ENCODE data around the gene MEGF6. TPM values are rescaled to one million over a fixed set of nuclear protein-coding genes. Genes with fewer than 3 reads are reported as not detected.

Gene MEGF6
- total and polyA plus RNA-seq, 11 donors, result 1.9 to 16.2 (median 5.1) TPM

GRCh38 chr1:3594706-3595377, 16.5 kb downstream of the MEGF6 start:
- WGBS, 4 donors, result 78 to 88% (median 85%) methylated on average over 29 to 31 of the region's 31 CpGs
- no peak for DNase-seq

GRCh38 chr1:3593745-3594144, 17.6 kb downstream of the MEGF6 start:
- no peaks in the 10 kb centered on the region for H3K27me3 ChIP-seq
- H3K4me3 ChIP-seq, result no peak overlapping the region
- no peak overlapping the region for H3K27ac ChIP-seq
- H3K4me1 ChIP-seq, result peaks cover 0 to 28% (median 16%) of the 10 kb centered on the region in 12 donors
- H3K36me3 ChIP-seq, result no peaks in the 10 kb centered on the region
- TF ChIP-seq POLR2A (IDR thresholded peaks at IDR 0.05) (no peak), CTCF (IDR thresholded peaks at IDR 0.05) (no peak)
- H3K9me3 ChIP-seq, result no peaks in the 10 kb centered on the region
- ATAC-seq (no peak), DNase-seq (no peak)
- 58 to 73% (median 67%) methylated on average over 10 of the region's 10 CpGs for WGBS, 4 donors
- intact Hi-C loops (cut with DNase I), result no loop called here

More at GRCh38 chr1:3594706-3595377, 16.5 kb downstream of the MEGF6 start:
- no peak overlapping the region for H3K27ac ChIP-seq
- no peaks in the 10 kb centered on the region for H3K9me3 ChIP-seq
- no peaks in the 10 kb centered on the region for H3K36me3 ChIP-seq
- intact Hi-C loops (cut with DNase I), result no loop called here
- no peak overlapping the region for H3K4me3 ChIP-seq
- ATAC-seq, result no peak
- no peak for TF ChIP-seq POLR2A (IDR thresholded peaks at IDR 0.05)
- no peak for TF ChIP-seq CTCF (IDR thresholded peaks at IDR 0.05)
- no peaks in the 10 kb centered on the region for H3K27me3 ChIP-seq
- H3K4me1 ChIP-seq, result peaks cover 0 to 32% (median 18%) of the 10 kb centered on the region in 12 donors

GRCh38 chr1:3593334-3593733, 18.0 kb downstream of the MEGF6 start:
- DNase-seq, result no peak
- Histone ChIP-seq H3K27ac (no peak overlapping the region), H3K4me3 (no peak overlapping the region), H3K36me3 (no peaks in the 10 kb centered on the region), H3K27me3 (no peaks in the 10 kb centered on the region), H3K9me3 (no peaks in the 10 kb centered on the region), H3K4me1 (peaks cover 0 to 24% (median 12%) of the 10 kb centered on the region in 12 donors)
- intact Hi-C loops (cut with DNase I), result no loop called here
- no peak for ATAC-seq
- WGBS, 4 donors, result 80 to 84% (median 81%) methylated on average over 6 to 17 of the region's 17 CpGs
- TF ChIP-seq CTCF (IDR thresholded peaks at IDR 0.05) (no peak), POLR2A (IDR thresholded peaks at IDR 0.05) (no peak)

GRCh38 chr1:3590951-3591865, 20.1 kb downstream of the MEGF6 start:
- ATAC-seq (no peak), DNase-seq (no peak)
- H3K27ac ChIP-seq, result no peak overlapping the region
- no peak overlapping the region for H3K4me3 ChIP-seq
- no peaks in the 10 kb centered on the region for H3K9me3 ChIP-seq
- H3K27me3 ChIP-seq, result no peaks in the 10 kb centered on the region
- intact Hi-C loops (cut with DNase I), result no loop called here
- H3K36me3 ChIP-seq, result no peaks in the 10 kb centered on the region
- TF ChIP-seq POLR2A (IDR thresholded peaks at IDR 0.05) (no peak), CTCF (IDR thresholded peaks at IDR 0.05) (no peak)
- WGBS, 4 donors, result 86 to 96% (median 88%) methylated on average over 9 to 33 of the region's 33 CpGs
- peaks cover 0 to 11% (median 0%) of the 10 kb centered on the region in 12 donors for H3K4me1 ChIP-seq

Data from heart left ventricle (tissue), 16 donors.